Ammon's horn (tissue), 1 donor: Measurements from ENCODE around the gene DOCK2.
"Not testable (repeated sequence)": the region's sequence is repeated elsewhere in the genome, so short reads cannot be mapped to it uniquely, and the experiment has no call there.

ENCODE experiments used
- DNase-seq: peaks from one replicate; pipeline ENCODE4 v3.0.0-alpha.2; 2016; ENCODE audit warnings: low spot score

DOCK2 gene

GRCh38 chr5:169817031-169817430 is 180.0 kb downstream of the DOCK2 start:
- no peak for DNase-seq

GRCh38 chr5:169826618-169827017 is 189.5 kb downstream of the DOCK2 start:
- no peak for DNase-seq

DNA sequence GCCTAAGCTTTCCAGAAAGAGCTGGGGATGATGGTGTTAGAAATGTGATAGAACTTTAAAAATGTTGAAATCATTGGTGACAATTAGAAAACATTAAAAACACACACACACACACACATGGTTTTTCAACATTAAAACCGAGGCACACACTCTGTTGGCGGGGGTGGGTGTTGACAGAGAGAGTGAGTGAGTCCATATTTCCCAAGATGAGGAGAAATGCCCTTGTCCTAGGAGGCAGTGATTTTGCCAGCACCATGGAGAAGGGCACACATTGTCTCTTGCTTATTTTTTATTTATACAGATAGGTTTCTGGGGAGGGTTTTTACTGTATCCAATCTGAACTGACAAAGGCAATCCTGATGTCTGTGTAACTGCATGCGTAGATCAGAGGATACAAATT is 190.7 kb downstream of the DOCK2 start:
- no peak for DNase-seq

- DNase-seq: no peak
These were observed 191.3 kb downstream of the DOCK2 start for GRCh38 chr5:169828385-169828784.

DNA sequence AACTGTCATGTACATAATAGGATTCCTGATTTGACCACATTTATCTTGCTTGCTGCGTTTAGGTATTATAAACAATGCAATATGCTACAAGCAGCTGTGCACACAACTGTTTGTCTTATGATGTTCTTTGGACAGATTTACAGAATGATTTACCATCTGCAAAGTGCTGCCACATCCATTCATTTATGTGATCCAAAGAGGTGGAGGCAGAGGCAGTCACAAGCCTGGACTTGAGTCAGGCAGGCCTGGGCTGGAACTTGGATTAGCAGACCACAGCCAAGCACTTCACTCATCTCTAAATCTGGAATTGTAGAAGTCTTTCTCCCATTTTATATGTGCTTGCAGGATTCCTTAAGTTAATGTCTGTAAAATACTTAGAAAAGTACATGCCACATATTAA is 194.3 kb downstream of the DOCK2 start:
- DNase-seq: no peak

- DNase-seq: no peak
These were observed 195.2 kb downstream of the DOCK2 start for GRCh38 chr5:169832304-169832703.

GRCh38 chr5:169832845-169833244 is 195.8 kb downstream of the DOCK2 start:
- no peak for DNase-seq

GRCh38 chr5:169833681-169834292 is 196.7 kb downstream of the DOCK2 start:
- DNase-seq: not testable (repeated sequence)

DNA sequence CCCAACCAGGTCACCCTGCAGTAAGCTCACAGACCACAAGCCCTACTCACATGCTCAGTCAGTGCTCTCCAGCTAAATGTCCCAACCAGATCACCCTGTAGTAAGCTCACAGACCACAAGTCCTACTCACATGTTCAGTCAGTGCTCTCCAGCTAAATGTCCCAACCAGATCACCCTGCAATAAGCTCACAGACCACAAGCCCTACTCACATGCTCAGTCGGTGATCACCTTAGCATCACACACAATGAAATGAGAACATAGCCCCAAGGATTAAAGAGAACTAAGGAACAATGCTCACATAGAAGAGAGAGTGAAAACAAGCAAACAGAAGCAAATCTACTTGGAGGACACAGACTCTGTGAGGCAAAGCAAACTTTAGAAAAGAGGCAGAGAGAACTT is 197.5 kb downstream of the DOCK2 start:
- DNase-seq: not testable (repeated sequence)

- no peak for DNase-seq
These were observed 199.9 kb downstream of the DOCK2 start for GRCh38 chr5:169836835-169837536.

DNA sequence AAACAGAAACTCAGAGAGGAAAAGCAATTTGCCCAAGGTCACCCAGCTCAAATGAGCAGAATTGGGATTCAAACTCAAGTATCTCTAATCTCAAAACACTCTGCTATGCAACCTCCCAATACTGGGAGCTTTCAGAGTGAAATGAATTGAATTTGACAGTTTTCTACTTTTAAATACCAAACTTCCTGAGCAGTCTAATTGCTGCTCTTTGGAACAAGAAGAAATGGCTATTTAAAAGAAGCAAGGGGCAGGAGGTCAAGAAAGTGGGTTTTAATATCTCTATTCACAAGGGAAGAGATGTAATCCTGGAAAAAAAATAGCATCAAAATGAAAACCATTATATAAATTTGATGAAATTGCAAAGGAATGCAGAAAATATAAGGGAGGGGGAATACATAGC is 200.6 kb downstream of the DOCK2 start:
- no peak for DNase-seq

DNA sequence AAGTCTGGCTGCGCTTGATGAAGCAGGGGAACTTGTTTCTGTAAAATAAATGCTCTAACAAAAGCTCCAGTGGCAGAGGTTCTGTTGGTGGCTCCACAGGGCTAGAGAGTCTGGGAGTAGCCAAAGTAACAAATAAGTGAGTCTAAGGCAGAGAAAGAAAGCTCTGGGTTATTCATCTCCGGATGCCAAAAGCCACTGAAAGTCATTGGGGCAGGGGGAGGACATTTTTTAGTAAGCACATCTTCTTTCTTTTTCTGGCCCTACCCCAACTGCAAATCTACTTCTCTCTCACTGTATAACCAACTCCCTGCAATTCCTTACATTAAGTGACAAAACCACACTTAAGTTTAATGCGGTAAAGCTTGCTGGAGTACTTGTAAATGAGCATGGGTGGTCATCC is 201.6 kb downstream of the DOCK2 start:
- no peak for DNase-seq

GRCh38 chr5:169840405-169840804 is 203.3 kb downstream of the DOCK2 start:
- DNase-seq: no peak

DNA sequence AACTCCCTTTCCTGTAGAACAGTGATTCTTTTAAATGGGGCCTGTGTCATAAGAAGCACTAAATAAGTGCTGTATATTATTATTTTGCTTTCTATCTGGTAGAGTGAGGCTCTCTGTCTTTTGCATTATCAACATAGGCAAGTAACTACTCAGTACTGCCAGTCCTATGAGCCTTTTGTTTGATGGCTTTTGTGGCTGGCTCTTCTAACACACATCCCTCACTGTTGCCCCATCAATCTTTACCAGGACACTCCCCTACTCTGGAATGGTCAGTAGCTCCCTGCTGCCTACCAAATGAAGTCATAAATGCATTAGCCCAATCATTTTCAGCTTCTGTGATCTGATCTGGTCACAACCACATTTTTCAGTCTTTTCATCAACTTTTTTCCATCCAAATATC is 205.6 kb downstream of the DOCK2 start:
- no peak for DNase-seq

DNA sequence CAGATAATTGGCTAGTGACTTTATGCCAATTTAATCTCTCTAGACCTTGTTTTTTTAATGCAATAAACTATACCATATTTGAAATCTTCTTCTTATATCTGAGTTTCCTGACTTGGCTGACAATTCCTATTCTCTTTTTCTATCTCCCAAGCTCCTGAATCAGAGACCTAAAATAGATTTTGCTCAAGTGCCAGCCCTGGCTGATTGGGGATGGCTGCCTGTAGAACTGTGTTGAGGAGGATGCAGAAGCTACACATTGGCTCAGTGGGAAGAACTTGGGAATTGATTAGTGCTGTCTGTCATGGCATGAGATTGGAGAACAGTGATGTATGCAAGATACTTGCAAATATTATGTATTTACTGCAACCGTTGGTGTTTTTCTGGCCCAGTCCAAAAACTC is 210.4 kb downstream of the DOCK2 start:
- DNase-seq: no peak

DNA sequence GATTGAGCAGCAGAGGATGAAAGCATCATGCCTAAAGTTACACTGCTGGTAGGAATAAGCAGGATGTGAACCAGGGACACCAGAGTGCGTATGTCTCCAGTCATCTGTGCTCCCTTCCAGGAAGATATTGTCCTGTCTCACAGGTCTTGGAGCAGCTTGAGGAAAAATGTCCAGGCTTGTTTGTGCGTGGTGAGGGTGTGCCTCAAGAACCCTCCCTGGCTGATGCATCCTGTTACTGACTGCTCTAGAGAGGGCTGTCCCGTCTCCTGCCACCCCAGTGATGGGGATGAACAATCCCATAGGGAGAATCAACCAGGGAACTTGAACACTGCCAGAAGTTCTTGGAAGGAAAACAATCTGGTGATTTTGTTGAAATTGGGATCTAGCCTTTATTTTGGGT is 211.2 kb downstream of the DOCK2 start:
- no peak for DNase-seq

DNA sequence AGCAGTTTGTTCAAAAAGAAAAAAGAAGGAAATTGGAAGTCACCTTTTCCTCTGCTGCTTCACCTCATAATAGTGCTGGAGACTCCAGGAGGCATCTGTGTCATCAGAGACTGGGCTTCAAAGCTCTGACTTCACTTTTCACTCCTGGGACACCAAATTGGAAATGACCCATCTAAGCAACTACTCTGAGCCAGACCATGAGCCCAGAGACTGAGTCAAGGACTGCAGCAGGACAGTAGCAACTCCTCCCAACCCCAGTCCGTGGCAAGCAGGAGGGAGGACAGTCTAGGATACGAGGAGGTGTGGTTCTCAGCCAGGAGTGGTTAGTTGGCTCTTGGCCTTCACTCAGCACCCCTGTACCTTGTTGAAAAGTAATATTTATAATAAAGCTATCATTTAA is 211.7 kb downstream of the DOCK2 start:
- no peak for DNase-seq

GRCh38 chr5:169850409-169850808 is 213.3 kb downstream of the DOCK2 start:
- DNase-seq: no peak

- no peak for DNase-seq
These were observed 214.3 kb downstream of the DOCK2 start for GRCh38 chr5:169851321-169851850.

DNA sequence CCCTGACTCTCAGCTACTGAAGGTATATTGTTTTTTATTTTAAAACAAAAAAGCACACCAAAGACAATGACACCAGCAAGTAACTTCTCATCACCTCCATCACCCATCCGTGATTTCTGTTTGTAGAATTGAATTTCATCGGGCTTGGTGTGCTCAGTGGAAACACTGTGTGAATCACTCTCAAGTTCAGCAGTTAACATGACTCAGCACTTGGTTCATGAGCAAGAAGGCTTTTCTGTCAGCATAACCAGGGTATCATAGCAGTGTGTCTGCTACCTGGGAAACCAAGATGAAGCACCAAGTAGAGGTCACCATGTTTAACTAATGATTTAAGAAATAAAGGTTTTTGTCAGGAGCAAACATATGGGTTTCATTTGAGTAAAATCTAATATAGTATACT is 219.5 kb downstream of the DOCK2 start:
- peak; percentile 51 for DNase-seq

DNA sequence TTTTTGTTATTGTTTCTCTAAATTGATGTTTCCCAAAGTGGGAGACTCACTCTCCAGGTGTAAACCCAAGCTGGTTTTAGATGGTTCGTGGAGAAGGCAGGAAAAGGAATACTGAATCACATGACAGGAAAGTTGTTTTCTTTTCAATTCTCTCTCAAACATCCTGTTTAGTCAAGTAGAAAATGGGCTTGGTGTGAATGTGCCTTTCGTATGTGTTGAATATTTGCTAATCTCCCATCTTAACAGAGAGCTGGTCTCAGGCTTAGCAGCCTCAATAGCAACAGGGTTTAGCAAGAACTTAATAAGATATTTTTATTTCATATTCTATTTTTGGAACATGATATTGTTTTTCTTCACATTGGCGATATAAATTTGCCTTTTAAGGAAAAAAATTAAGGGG is 223.5 kb downstream of the DOCK2 start:
- DNase-seq: no peak

DNA sequence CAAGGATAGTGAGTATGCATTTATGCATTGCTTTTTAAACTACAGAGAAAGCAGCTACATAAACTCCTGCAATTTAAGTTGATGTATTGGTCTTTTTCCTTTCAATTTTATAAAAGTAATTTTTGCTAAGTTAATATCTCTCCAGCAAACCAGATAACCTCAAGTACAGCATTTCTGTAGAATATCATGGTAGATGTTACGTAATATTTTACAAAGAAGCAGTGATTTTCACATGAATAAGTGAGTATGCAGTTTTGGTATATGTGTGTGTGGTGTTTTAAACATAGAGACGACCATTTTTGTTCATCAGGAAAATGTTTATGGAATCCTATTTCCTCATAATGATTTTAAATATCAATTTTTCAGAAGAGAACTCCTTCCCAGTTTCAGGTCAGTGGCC is 224.4 kb downstream of the DOCK2 start:
- DNase-seq: no peak

- DNase-seq: no peak
These were observed 224.9 kb downstream of the DOCK2 start for GRCh38 chr5:169861934-169862333.

GRCh38 chr5:169862391-169862811 is 225.3 kb downstream of the DOCK2 start:
- no peak for DNase-seq
